Activated CD8-positive, alpha-beta T cell treated with anti-CD3 and anti-CD28 coated beads, Interleukin-2, amount 10 ng/mL, durations not matched to agents 7 days and 5 days (primary cell): ENCODE results near the gene KLHL3. TPM values are rescaled to one million over a fixed set of nuclear protein-coding genes. Genes with fewer than 3 reads are reported as not detected.

Source experiments
- ATAC-seq: fragments of 150-1000 bp; cut with Tn5 transposase; one replicate; pipeline ENCODE4 v1.10.0; 2021; ENCODE audit warnings: moderate library complexity
- CTCF ChIA-PET: fragments of 350-600 bp; sonication (Branson Sonifier 250); formaldehyde crosslinking; loops from one replicate; lab custom pipeline; 2021; ENCODE audit warnings: antibody characterized with exemption; lab: Charles Lee
- POLR2A ChIA-PET: fragments of 350-600 bp; sonication (Branson Sonifier 250); formaldehyde crosslinking; loops from one replicate; lab custom pipeline; 2021; ENCODE audit warnings: antibody characterized with exemption; lab: Charles Lee
- DNase-seq: peaks from one replicate; pipeline ENCODE4 v3.0.0-alpha.2; 2020
- H3K27ac Mint-ChIP-seq: one replicate; pipeline ENCODE4 v1.8.0; 2021; ENCODE audit warnings: mild to moderate bottlenecking, mixed read lengths
- H3K27me3 Mint-ChIP-seq: one replicate; pipeline ENCODE4 v1.8.0; 2021; ENCODE audit warnings: low read depth, mixed read lengths
- H3K36me3 Mint-ChIP-seq: one replicate; pipeline ENCODE4 v1.8.0; 2021; ENCODE audit warnings: low read depth, mixed read lengths
- H3K4me1 Mint-ChIP-seq: one replicate; pipeline ENCODE4 v1.8.0; 2021; ENCODE audit warnings: low read depth, mixed read lengths
- H3K4me3 Mint-ChIP-seq: one replicate; pipeline ENCODE4 v1.8.0; 2021; ENCODE audit warnings: mild to moderate bottlenecking, mixed read lengths
- H3K9me3 Mint-ChIP-seq: one replicate; pipeline ENCODE4 v1.8.0; 2022; ENCODE audit warnings: mixed read lengths; ENCODE audit not compliant: insufficient read depth
- total RNA-seq, 2 experiments: library from RNA; stranded (reverse); gene quantifications; one replicate each; pipeline ENCODE4 v1.2.3, GENCODE V29; 2021

Gene KLHL3
- total RNA-seq, 2 experiments from 2014 or later, result 13.7 to 15.2 TPM

GRCh38 chr5:137666461-137666850 is 69.4 kb downstream of the KLHL3 start:
- ChIA-PET CTCF (interaction anchor here (0.6 to 7.1 kb wide), 14 partner anchors 8 to 402 kb away, joined by 3 to 71 read pairs (median 5); partner anchors contain the start of gene KLHL3), POLR2A (interaction anchor here (0.8 to 2.2 kb wide), 3 partner anchors 69 to 87 kb away, joined by 3 to 10 read pairs (median 7); partner anchors contain the start of gene KLHL3)
- Mint-ChIP-seq H3K36me3 (peaks cover 7% of the 10 kb centered on the region), H3K27me3 (no peaks in the 10 kb centered on the region), H3K27ac (peak overlapping the region; percentile 83), H3K9me3 (no peaks in the 10 kb centered on the region), H3K4me1 (peaks cover 35% of the 10 kb centered on the region), H3K4me3 (peak overlapping the region; percentile 10)
- DNase-seq (no peak), ATAC-seq (peak; percentile 48)

GRCh38 chr5:137665678-137666460 is 70.0 kb downstream of the KLHL3 start:
- Mint-ChIP-seq H3K9me3 (no peaks in the 10 kb centered on the region), H3K4me1 (peaks cover 37% of the 10 kb centered on the region), H3K4me3 (peak overlapping the region; percentile 10), H3K36me3 (peaks cover 7% of the 10 kb centered on the region), H3K27ac (peak overlapping the region; percentile 83), H3K27me3 (no peaks in the 10 kb centered on the region)
- DNase-seq (peak; percentile 76), ATAC-seq (peak; percentile 100)
- CTCF ChIA-PET, result interaction anchor here (0.6 to 7.1 kb wide), 14 partner anchors 8 to 403 kb away, joined by 3 to 71 read pairs (median 5); partner anchors contain the start of gene KLHL3
- POLR2A ChIA-PET, result interaction anchor here (0.8 to 2.2 kb wide), 3 partner anchors 70 to 87 kb away, joined by 3 to 10 read pairs (median 7); partner anchors contain the start of gene KLHL3

DNA sequence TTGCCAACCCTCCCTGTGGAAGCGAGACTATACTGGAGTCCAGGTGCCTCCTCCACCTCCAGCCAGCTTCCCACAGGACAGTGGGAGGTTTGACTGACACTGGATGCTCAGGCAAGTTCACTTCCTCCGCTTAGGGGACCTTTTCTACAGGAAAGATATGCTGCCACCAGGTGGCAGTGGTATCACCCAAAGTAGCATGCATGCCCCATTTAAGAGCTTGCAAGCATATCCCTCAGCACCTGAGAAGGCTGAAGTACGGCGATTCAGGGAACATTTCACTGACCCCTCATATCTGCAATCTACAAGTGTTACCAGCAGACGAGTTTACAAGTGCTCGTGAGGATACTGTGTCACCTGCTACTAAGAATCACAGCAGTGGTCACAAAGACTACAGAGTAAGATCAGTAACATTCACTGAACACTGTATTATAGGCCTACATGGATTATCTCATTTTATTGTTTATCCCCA is 75.5 kb downstream of the KLHL3 start:
- Mint-ChIP-seq H3K27ac (no peak overlapping the region), H3K4me3 (no peak overlapping the region), H3K27me3 (no peaks in the 10 kb centered on the region), H3K9me3 (no peaks in the 10 kb centered on the region), H3K4me1 (peaks cover 21% of the 10 kb centered on the region), H3K36me3 (no peaks in the 10 kb centered on the region)
- ChIA-PET CTCF (interaction anchor here (0.9 to 11.9 kb wide), 34 partner anchors 10 to 229 kb away, joined by 3 to 569 read pairs (median 6); partner anchors contain the start of genes KLHL3 and PKD2L2), POLR2A (interaction anchor here (1.2 to 2.3 kb wide), 4 partner anchors 76 to 93 kb away, joined by 5 to 15 read pairs (median 8); partner anchors contain the start of gene HNRNPA0)
- DNase-seq, result peak; percentile 87
- ATAC-seq, result peak; percentile 94

GRCh38 chr5:137659209-137659608 is 76.7 kb downstream of the KLHL3 start:
- Mint-ChIP-seq H3K4me3 (no peak overlapping the region), H3K27ac (no peak overlapping the region), H3K9me3 (no peaks in the 10 kb centered on the region), H3K4me1 (peaks cover 16% of the 10 kb centered on the region), H3K36me3 (no peaks in the 10 kb centered on the region), H3K27me3 (no peaks in the 10 kb centered on the region)
- ChIA-PET POLR2A (interaction anchor here (0.6 kb wide), 1 partner anchor 30 kb away, joined by 3 read pairs; no protein-coding TSS in a partner anchor), CTCF (interaction anchor here (0.8 to 11.9 kb wide), 13 partner anchors 8 to 377 kb away, joined by 3 to 569 read pairs (median 9); partner anchors contain the start of gene KLHL3)
- ATAC-seq (no peak), DNase-seq (no peak)

- Mint-ChIP-seq H3K4me1 (peaks cover 16% of the 10 kb centered on the region), H3K27ac (no peak overlapping the region), H3K36me3 (no peaks in the 10 kb centered on the region), H3K9me3 (no peaks in the 10 kb centered on the region), H3K4me3 (no peak overlapping the region), H3K27me3 (no peaks in the 10 kb centered on the region)
- ChIA-PET POLR2A (no interaction called here), CTCF (interaction anchor here (1.2 to 11.9 kb wide), 6 partner anchors 9 to 97 kb away, joined by 5 to 569 read pairs (median 15); partner anchors contain the start of gene KLHL3)
- DNase-seq (no peak), ATAC-seq (no peak)
Observed at GRCh38 chr5:137658324-137658723, 77.6 kb downstream of the KLHL3 start.

DNA sequence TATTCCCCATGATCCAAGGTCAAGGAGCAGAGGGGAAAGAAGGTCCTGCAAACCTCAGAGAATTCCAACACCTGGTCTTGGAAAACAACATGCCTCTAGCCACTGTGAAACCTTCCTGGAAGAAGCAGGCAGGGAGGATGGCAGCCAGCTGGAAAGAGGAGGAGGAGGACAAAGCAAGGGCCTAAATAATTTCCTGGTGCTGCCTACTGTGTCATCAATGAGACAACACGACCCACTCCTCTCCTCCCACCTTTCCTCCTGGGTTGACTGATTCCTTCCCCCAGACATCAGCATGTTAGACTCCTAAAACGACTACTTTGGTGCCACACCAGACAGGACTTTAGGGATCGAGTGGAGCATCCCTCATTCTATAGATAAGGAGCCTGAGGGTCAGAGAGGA is 78.8 kb downstream of the KLHL3 start:
- ATAC-seq, result no peak
- CTCF ChIA-PET, result interaction anchor here (11.9 kb wide), 1 partner anchor 86 kb away, joined by 569 read pairs; the partner anchor contains the start of gene KLHL3
- peaks cover 12% of the 10 kb centered on the region for H3K4me1 Mint-ChIP-seq
- DNase-seq, result no peak
- no peak overlapping the region for H3K27ac Mint-ChIP-seq
- no peaks in the 10 kb centered on the region for H3K36me3 Mint-ChIP-seq
- POLR2A ChIA-PET, result no interaction called here
- no peaks in the 10 kb centered on the region for H3K27me3 Mint-ChIP-seq
- no peak overlapping the region for H3K4me3 Mint-ChIP-seq
- H3K9me3 Mint-ChIP-seq, result no peaks in the 10 kb centered on the region

DNA sequence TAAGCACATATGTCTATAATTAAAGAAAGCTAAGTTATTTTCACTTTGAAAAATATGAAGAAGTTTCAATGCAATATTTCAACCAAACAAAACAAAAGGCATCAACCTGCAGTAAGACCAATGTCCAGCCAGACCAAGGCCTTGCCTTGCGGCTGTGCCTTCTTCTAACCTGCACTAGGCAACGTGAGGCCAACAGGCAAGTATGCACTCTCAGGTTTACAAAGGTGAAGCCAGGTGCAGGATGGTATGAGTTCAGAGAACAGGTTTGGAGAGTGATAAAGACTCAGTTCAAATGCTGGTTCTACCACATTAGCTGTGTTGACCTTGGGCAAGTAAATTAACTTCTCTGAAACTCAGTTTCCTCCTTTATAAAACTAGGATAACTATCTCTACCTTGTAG is 79.3 kb downstream of the KLHL3 start:
- Mint-ChIP-seq H3K4me3 (no peak overlapping the region), H3K4me1 (peaks cover 9% of the 10 kb centered on the region), H3K27ac (no peak overlapping the region), H3K9me3 (no peaks in the 10 kb centered on the region), H3K27me3 (no peaks in the 10 kb centered on the region), H3K36me3 (no peaks in the 10 kb centered on the region)
- POLR2A ChIA-PET, result no interaction called here
- DNase-seq (no peak), ATAC-seq (no peak)
- CTCF ChIA-PET, result interaction anchor here (11.9 kb wide), 1 partner anchor 86 kb away, joined by 569 read pairs; the partner anchor contains the start of gene KLHL3

DNA sequence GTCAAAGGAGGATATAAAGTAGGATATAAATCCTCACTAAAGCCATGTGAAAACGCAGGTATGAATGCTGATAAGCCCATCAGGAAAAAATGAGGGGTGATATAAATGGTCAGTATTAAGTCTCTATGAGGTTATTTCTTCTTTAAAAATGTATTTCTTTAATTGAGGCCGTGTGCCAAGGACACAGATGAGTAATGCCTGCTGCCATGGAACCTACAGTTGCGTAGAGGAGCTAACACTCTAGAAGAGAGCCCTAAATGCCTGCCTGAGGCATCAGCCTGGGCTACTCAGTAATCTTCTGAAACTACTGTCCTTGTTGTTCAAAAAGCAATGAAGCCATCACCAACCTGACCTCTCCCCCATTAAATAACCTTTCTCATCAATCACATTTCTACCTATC is 84.9 kb downstream of the KLHL3 start:
- POLR2A ChIA-PET, result no interaction called here
- H3K4me3 Mint-ChIP-seq, result no peak overlapping the region

DNA sequence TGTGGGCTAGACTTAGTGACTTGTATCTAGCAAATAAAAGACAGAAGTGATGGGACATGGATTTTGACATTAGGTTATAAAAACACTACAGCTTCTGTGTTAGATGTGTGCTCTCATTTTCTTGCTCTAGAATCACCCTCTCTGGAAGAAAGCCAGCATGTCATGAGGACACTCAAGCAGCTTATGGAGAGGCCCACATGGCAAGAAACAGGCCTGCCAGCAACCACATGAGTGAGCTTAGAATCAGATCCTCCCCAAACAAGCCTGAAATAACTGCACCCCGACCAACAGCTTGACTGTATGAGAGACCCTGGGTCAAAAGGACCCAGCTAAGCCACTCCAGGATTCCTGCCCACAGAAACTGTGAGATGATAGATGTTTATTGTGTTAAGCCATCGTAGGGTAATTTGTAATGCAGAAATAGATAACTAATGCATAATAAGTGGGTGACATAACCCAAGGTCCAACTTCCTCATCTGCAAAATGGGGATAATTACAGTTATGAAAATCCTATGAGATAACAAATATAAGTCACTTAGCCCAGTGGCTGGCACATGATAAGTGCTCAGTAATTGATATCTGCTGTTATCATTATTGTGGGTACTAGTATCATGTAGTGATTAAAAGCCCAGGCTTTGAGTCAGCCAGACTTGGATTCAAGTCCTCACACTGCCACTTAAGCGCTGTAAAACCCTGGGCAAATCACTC is 86.5 kb downstream of the KLHL3 start:
- ChIA-PET POLR2A (no interaction called here), CTCF (interaction anchor here (4.0 kb wide), 1 partner anchor 11 kb away, joined by 21 read pairs; no protein-coding TSS in a partner anchor)
- Mint-ChIP-seq H3K4me1 (no peaks in the 10 kb centered on the region), H3K36me3 (peaks cover 7% of the 10 kb centered on the region), H3K27me3 (no peaks in the 10 kb centered on the region), H3K9me3 (peaks cover 6% of the 10 kb centered on the region), H3K27ac (no peak overlapping the region), H3K4me3 (no peak overlapping the region)
- ATAC-seq (no peak), DNase-seq (no peak)

More for the DNA sequence above, 84.9 kb downstream of the KLHL3 start:
- Mint-ChIP-seq H3K9me3 (no peaks in the 10 kb centered on the region), H3K27ac (no peak overlapping the region), H3K4me1 (no peaks in the 10 kb centered on the region), H3K27me3 (no peaks in the 10 kb centered on the region), H3K36me3 (no peaks in the 10 kb centered on the region)
- ATAC-seq (no peak), DNase-seq (no peak)
- CTCF ChIA-PET, result interaction anchor here (1.1 to 4.0 kb wide), 2 partner anchors 9 to 92 kb away, joined by 3 to 21 read pairs; no protein-coding TSS in a partner anchor

DNA sequence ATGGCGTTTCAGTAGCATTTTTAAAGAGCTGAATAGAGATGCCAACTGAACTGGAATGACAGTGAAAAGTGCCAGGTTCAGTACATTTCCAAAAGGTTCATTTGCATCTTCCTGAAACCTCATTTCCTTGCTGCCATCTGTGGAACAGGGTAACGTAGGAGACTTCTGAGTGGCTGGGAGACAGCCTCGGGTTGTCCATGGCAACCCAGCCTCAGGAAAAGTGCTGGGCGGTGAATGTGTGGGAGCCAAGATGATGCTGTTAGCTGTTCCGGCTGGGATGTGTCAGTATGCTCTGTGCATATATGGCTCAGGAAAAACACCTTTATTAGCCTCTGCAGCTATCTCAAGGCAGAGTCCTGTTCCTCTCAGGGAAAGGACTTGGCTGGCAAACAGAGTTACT is 87.5 kb downstream of the KLHL3 start:
- Mint-ChIP-seq H3K9me3 (peaks cover 6% of the 10 kb centered on the region), H3K27me3 (no peaks in the 10 kb centered on the region), H3K27ac (no peak overlapping the region), H3K4me3 (no peak overlapping the region), H3K4me1 (no peaks in the 10 kb centered on the region), H3K36me3 (peaks cover 8% of the 10 kb centered on the region)
- POLR2A ChIA-PET, result no interaction called here
- ATAC-seq (no peak), DNase-seq (no peak)
- CTCF ChIA-PET, result interaction anchor here (4.0 kb wide), 1 partner anchor 12 kb away, joined by 21 read pairs; no protein-coding TSS in a partner anchor

GRCh38 chr5:137647401-137647800 is 88.5 kb downstream of the KLHL3 start:
- DNase-seq, result no peak
- H3K36me3 Mint-ChIP-seq, result peaks cover 8% of the 10 kb centered on the region
- no peaks in the 10 kb centered on the region for H3K4me1 Mint-ChIP-seq
- no peaks in the 10 kb centered on the region for H3K27me3 Mint-ChIP-seq
- ATAC-seq, result no peak
- no peak overlapping the region for H3K4me3 Mint-ChIP-seq
- ChIA-PET CTCF (no interaction called here), POLR2A (no interaction called here)
- H3K9me3 Mint-ChIP-seq, result peaks cover 6% of the 10 kb centered on the region
- no peak overlapping the region for H3K27ac Mint-ChIP-seq
